Astrocyte of the hippocampus (primary cell): ENCODE data around the gene MUC6.
"Not testable (repeated sequence)": the region's sequence is repeated elsewhere in the genome, so short reads cannot be mapped to it uniquely, and the experiment has no call there.

Experiments used
- DNase-seq: peaks from one replicate; pipeline ENCODE4 v3.0.0; 2011; ENCODE audit warnings: low read depth, low spot score

The MUC6 gene

GRCh38 chr11:986270-986951, 50.1 kb downstream of the MUC6 start:
- no peak for DNase-seq

GRCh38 chr11:985848-986247, 50.7 kb downstream of the MUC6 start:
- no peak for DNase-seq

GRCh38 chr11:985406-985805, 51.1 kb downstream of the MUC6 start:
- DNase-seq: no peak

- DNase-seq: no peak
Measured at GRCh38 chr11:984546-984945, 52.0 kb downstream of the MUC6 start.

GRCh38 chr11:981764-982163, 54.8 kb downstream of the MUC6 start:
- DNase-seq: no peak

- DNase-seq: peak; percentile 53
Measured at GRCh38 chr11:980438-981357, 55.8 kb downstream of the MUC6 start.

GRCh38 chr11:978781-979180, 57.7 kb downstream of the MUC6 start:
- DNase-seq: no peak

- no peak for DNase-seq
Measured at GRCh38 chr11:977830-978720, 58.4 kb downstream of the MUC6 start.

- DNase-seq: peak; percentile 96
Measured at GRCh38 chr11:976431-977160, 59.9 kb downstream of the MUC6 start.

- peak; percentile 57 for DNase-seq
Measured at GRCh38 chr11:975827-976226, 60.7 kb downstream of the MUC6 start.

GRCh38 chr11:975376-975775, 61.1 kb downstream of the MUC6 start:
- not testable (repeated sequence) for DNase-seq

- DNase-seq: no peak
Measured at GRCh38 chr11:973237-973636, 63.3 kb downstream of the MUC6 start.

GRCh38 chr11:972523-973211, 63.9 kb downstream of the MUC6 start:
- no peak for DNase-seq

- DNase-seq: no peak
Measured at GRCh38 chr11:971731-972365, 64.7 kb downstream of the MUC6 start.

- DNase-seq: no peak
Measured at GRCh38 chr11:971092-971690, 65.3 kb downstream of the MUC6 start.

- DNase-seq: no peak
Measured at GRCh38 chr11:970319-970871, 66.1 kb downstream of the MUC6 start.

GRCh38 chr11:969651-970205, 66.8 kb downstream of the MUC6 start:
- no peak for DNase-seq

GRCh38 chr11:968822-969221, 67.7 kb downstream of the MUC6 start:
- no peak for DNase-seq
